Measurements from ENCODE around the gene SCD5. TPM values are rescaled to one million over a fixed set of nuclear protein-coding genes. Genes with fewer than 3 reads are reported as not detected.

Gene SCD5
- total RNA-seq, 1 experiment from 2014 or later = 11.9 TPM

DNA sequence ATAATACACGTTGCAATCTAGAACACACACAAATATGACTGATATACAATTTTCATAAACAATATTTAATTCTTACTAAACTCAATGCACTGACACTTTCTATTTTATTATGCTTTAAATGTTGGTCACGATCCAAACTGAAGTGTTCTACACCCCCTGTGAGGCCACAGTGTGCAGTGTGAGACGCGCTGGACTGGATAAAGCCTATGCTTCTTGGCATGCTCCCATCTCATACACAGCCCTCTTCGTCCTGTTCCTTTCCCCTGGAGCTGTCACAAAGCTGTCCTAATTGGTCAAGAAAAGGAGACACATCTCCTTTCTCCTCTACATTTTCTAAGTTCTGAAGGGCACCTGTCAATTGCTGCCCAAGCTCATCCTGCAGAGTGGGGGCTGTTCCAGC is 72.0 kb downstream of the SCD5 start:
- DNase-seq (ENCODE audit: low spot score) = no peak

DNA sequence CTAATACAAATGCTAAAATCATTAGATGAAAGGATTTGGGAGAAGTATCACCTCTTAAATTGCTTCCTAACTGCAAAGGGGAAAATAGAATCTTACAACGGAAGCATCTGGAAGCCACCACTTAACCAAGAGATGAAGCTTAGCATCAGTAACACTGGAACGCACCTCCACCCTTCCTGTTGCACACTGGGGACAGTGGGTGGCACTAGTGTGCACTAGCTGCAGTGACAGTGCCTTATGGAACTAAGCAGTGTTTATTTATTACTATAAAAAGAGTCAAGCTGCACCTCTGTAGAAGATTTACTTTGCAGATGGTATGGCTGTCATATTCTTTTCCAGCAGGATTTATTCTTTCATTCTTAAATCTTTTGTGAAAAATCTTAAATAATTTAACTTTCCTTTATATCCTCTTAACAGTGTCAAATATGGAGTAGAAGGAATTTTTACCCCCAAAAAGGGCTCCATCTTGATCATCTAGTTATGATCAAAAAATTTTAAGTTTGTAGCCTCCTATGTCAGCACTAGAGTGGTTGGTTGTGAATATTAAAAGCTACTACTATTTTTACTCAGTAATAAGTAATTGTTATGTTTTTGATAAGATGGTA is 76.7 kb downstream of the SCD5 start:
- peak; percentile 23 for DNase-seq (ENCODE audit: low spot score)

DNA sequence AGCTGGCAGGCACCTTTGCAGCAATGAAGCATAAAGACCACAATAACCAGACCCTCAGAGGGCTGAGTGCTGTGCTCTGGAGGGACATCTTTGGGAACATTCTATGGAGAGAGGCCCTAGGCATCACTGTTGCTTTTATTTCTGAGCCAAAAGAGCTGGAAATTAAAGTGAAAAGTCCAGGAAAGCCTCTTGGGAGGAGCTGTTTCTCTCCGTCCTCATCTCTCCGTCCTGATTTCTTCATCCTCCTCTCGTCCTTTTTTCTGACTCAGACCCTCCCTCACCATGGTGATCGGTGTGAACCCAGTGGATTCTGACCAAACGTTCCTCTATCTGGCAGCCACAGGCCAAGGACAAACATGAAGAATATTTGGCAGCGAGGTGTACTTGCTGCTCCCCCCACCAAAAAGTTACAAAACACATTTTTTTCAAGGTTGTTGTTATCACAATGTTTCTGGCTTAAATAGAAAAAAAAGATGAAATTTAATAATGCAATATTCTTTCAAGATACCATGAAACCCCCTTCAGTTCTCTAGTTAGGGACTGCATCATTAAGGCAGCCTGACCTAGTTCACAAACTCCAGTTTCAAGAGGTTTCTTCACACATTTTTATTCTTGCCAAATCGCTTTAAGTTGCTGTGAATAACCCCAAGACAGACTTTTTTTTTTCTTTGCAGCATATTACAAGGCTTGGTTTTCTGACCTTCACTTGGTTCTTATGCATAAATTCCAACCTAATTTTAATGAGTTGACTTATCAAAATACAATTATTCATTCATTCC is 80.2 kb downstream of the SCD5 start:
- no peak for DNase-seq (ENCODE audit: low spot score)

DNA sequence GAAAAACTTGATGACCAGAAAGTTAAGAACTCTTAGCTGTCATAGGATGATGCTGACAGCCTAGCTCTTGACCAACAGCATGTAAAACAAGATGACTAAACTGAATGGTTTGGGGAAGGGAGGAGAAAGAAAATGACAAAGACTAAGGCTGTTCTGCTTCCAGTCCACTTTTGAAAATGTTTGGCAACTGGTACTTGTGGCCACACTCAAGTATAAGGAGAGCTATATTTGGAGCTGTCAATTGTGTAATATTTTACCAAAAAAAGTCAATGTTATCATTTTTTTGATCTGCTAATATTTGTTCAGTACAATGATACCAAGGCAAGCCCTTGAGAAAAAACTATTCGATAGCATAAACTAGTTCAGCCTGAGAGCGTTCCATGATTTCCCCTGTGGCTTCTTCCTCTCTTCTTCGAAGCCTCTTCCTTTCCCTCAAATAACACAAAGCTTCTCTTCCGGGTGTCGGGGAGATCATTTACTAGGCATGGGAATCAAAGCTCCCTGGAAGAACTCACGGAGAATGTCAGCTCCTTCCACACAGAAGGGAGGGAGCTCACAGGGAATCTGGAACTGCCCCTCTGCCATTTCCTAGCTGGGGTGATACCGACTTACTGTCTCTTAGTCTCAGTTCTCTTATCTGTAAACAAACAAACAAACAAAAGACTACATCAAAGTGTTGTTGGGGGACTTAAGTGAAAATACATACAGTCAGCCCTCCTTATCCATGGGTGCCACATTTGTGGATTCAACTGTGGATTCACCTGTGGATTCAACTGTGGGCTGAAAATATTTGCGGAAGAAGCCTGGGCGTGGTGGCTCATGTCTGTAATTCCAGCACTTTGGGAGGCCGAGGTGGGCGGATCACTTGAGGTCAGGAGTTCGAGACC is 82.6 kb downstream of the SCD5 start:
- DNase-seq (ENCODE audit: low spot score) = no peak

DNA sequence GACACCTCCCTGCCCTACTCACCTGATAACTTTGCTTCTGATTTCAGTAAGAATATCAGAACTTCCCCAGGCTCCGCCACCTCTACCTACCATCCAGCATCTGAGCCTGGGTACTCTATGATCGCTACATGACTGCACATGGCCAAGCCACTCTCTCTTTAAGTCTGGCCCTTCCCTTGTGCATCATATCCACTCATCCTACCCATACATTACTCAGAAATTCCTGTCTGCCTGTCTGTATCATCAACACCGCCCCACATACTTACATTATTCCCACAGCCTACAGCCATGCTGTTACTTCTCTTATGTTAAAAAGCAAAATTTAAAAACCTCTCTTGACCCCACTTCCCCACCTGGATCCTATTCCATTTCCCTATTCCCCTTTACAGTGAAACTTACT is 84.7 kb downstream of the SCD5 start:
- DNase-seq (ENCODE audit: low spot score) = no peak

DNA sequence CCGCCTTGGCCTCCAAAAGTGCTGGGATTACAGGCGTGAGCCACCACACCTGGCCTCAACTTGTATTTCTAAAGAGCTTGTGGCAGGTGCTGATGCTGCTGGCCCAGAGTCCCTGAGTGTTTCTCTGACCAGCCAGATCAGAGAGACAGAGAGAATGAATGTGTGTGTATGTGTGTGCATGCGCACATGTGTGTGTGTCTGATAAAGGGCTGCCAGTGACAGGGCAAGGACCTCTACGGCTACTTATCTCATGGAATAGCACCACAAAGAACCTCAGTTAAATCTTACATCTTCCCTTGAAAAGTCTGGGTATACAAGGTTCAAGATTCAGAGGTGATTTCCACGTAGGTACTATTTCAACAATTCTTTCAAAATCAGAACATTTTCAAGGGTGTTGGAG is 86.0 kb downstream of the SCD5 start:
- no peak for DNase-seq (ENCODE audit: low spot score)

DNA sequence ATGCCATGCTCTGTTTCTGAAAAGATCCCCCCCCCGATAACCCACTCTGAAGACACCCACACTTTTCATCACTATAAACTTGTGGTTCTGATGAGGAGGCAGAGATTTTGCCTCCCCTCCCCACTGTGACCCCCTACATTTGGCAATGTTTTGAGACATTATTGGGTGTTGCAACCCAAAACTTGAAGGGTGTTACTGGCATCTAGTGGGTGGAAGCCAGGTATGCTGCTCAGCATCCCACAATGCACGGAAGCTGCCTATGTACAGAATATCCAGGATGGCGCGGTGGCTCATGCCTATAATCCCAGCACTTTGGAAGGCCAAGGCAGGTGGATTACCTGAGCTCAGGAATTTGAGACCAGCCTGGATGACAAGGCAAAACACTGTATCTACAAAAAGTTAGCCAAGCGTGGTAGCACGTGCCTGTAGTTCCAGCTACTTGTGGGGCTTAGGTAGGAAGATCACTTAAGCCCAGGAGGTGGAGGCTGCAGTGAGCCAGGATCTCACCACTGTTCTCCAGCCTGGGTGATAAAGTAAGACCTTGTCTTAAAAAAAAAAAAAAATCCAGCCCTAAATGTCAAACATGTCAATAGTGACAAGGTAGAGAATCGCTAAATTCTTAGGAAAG is 87.3 kb downstream of the SCD5 start:
- DNase-seq (ENCODE audit: low spot score) = no peak

DNA sequence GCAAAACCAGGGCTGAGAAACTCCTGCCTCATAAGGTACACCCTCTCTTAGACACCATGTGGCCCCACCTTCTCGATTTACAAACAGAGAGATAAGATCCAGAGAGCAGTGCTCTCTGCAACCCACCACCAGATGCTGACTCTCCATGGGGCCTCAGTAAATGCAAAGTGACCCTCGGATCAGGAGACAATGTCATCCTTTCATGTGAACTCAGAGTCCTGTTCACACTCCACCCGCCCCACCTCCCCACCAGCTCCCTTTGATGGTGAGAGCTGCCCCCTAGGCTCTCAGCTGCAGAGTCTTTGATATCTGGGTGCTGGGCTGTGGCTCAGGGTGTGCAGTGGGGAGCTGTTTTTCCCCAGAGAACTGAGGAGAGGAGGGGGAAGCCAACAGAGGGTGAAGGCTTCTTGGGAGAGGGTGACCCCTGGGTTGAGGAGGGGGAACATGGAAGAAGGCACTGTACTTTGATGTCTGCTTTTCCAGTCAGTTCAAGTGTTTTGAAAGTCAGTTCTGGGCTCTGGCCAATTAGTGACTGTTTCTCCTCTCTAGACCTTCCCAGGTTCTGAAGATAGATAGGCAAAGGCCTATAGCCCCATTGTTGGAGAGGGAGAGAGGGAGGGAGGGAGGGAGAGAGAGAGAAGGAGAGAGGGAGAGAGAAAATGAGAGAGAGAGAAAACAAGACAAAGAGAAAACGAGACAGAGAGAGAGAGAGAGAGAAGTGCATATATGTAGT is 88.2 kb downstream of the SCD5 start:
- no peak for DNase-seq (ENCODE audit: low spot score)

DNA sequence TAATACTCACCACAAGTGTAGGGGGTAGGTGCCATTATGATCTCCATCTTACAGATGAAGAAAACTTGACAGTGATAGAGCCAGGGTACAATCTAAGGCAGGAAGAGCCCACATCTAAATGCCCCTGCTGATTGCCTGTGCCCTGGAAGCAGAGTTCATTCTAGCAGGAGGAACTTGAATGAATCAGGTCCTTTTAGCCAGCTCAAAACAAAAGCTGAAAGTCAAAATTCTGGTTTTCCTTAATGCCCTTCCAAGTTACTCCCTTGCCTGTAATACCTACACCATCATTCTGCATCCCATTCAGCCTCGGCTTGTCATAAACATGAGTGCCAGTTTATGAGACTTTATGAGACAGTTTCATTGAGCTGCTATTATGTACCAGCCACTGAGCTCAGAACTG is 89.6 kb downstream of the SCD5 start:
- no peak for DNase-seq (ENCODE audit: low spot score)

DNA sequence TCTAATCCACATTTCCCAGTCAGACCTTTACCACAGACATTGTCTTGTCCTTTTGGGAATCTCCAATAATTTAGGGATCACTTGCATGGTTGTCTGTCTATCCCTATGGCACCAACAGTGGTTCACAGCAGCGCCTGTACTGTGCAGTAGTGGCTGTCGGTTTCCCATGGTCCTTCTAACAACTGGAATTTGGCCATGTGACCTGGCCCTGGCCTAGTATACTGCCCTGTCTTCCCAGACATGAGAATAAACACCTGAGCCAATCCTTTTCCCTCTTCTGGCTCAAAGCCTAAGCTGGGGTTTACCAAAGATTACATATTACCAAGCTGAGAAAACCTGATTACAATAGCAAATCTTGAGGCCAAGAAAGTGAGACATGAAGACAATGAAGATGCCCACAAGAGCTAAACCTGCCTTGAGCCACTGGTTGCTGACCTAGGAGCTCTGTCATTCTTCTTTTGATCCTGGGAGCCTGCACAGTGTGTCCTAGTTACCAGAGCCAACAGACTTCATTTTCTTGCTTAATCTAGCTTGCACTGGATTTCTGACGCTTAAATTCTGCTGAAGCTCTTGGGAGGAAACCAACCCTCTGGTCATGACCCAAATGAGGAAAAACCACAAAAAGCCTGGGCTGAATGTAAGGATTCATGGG is 92.1 kb downstream of the SCD5 start:
- no peak for DNase-seq (ENCODE audit: low spot score)

DNA sequence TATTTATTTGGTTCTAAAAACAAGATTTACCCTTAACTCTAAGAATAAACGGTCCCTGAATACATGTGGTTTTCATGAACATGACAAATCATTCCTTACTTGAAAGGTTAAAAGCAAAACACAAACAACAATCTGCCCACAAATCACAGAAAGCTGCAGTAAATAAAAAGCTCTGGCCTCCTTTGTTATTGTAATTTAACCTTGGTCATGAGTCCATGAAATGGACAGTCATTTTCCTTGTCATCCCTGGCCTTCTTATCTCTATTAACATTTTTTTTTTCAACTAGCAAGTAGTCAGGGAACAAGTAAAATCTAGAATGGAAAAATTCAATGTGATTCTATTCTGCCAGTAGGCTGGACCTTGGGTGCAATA is 92.7 kb downstream of the SCD5 start:
- DNase-seq (ENCODE audit: low spot score) = peak; percentile 73

DNA sequence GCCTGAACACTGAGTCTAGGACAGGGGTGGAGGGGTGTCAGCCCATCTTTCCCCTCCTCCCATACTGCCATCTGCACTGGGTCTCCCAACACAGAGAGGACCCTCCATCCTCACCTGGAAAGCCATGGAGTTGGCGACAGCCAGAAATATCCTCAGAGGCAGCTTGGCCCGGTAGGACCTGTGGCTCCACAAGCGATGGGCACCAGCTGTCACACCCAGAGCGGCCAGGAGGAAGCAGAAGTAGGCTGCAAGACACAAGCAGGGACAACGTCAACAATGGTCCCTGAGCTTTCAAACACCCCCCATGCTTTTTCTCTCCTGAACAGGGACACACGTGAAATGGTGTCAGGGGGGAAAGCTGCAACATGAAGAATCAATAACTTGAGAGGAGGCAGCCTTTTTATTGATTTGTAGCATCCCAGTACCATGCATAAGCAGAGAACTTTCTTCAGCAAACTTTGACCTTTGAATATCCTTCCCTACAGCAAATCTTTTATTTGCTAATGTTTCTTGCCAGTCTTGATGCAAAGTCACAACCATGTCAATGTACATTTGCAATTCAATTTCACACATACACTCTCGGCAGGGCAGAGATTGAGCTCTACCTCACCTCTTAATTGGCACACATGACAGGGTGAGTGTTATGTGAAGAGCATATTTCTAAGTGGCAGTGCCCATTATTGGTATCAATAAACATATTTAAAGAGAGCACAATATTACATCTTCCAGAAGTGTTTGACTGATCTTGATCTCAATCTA is 93.2 kb downstream of the SCD5 start:
- no peak for DNase-seq (ENCODE audit: low spot score)

DNA sequence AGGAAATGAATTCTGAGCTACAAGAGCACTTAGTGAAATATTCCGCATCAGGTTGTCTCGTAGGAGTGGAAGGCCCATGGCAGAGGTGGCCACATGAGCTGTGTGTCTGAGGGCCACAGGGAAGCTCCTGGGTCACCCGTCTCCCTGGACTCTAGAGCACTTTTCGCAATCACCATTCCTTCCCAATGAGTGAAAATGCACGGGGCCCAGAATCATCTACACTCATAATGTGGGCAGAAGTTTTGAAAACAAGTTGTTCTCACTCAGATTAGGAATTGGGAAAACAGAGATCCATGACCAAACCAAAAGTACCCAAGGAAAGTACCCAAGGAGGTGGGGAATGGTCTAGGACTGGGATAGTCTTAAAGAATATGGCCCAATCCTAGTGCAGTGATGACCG is 94.4 kb downstream of the SCD5 start:
- no peak for DNase-seq (ENCODE audit: low spot score)

DNA sequence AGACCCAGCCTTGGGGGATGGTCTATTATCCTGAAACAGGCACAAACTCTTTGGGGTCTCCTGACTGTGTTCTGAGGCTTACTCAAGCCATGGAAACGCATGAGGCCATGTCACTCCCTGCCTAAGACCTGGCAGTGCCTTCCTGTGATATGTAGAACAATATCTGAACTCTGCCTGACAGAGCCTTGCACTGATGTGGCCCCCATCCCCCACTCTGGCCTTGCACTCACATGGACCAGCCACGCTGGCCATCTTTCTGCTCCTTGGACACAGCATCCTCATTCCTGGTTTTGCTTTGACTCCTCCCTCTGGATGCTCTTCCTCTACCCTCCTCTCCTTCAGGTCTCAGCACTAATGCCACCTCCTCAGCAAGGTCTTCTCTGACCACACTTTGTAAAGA is 100.2 kb downstream of the SCD5 start:
- no peak for DNase-seq (ENCODE audit: low spot score)

DNA sequence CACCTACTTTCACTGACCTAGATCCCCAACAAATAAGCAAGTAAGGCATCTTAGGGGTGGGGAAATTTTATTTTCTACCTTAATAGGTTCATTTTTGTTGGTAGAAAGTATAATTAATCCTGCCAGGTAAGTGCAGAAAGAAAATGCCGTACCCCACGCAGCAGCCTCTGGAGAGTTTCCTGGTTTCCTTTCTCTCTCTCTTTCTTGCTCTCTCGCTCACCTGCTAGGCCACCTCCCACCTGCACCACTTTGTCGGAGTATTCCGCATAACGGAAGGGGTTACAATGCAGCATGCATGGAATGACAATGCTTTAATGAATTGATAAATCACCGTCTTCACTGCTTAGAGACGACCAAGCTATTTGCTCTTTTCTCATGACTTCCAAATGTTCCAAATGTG is 101.0 kb downstream of the SCD5 start:
- no peak for DNase-seq (ENCODE audit: low spot score)

DNA sequence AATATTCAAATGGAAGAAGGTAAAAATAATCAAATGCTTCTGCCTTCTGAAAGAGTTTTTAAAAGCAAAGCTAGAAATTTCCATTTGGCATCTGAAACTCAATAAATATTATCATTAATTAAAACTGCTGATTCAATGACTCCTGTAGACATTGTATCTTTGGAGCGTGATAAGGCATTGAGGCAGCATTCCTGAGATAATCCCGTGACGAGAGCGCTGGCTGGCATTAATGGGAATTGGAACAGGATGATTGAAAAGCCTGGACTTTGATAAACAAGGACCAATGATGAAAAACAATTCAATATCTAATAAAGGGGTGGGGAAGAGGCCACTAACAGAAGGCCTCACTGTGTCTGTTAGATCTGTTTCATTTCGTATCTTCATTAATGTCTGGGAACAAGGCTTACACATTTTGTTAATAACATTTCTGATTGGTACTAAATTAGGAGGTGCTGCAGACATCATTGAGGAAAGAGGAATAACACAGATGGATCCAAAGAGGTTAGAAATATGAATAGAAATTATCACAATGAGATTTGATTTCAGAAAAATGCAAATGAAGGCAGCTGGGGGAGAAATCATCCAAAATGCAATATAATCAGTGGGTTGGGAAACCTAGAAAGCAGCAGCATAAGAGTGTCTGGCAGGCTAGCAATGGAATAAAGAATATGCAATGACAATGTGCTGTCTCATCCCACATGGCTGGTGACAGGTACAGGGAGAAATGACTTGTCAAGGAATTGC is 102.3 kb downstream of the SCD5 start:
- no peak for DNase-seq (ENCODE audit: low spot score)

DNA sequence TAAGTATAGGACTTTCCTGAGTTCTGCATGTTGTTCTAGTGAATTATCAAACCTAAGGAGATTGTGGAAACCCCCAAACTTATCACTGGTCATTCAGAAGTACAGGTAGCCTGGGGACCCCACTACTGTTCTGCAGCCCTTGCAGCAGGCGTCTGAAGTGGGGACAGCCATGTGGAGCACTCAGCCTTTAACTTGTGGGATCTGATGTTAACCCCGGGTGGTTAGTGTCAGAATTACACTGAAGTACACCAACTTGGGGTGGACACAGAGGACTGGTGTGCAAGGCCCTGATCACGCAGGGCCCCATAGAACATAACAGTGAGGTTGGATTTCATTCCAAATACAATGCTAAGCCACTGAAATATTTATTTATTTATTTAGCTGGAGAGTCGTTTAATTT is 103.7 kb downstream of the SCD5 start:
- no peak for DNase-seq (ENCODE audit: low spot score)

DNA sequence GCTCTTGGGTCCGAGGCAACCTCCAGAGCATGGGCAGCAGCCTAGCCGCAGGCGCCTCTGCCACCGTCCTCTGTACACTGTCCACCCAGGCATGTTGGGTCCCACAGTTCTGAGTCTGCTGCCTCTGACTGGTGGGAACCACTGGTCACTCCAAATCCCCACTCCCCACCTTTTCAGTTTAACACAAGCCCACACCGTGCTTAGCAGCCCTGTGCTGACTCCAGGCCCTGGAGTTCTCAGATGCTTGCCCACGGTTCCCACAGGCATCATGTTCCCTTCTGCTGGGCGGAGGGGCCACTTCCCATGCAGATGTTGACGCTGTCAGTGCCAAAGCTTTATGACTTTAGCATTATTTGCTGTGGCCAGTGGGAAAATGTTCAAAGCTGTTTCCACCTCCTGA is 104.5 kb downstream of the SCD5 start:
- DNase-seq (ENCODE audit: low spot score) = no peak

DNA sequence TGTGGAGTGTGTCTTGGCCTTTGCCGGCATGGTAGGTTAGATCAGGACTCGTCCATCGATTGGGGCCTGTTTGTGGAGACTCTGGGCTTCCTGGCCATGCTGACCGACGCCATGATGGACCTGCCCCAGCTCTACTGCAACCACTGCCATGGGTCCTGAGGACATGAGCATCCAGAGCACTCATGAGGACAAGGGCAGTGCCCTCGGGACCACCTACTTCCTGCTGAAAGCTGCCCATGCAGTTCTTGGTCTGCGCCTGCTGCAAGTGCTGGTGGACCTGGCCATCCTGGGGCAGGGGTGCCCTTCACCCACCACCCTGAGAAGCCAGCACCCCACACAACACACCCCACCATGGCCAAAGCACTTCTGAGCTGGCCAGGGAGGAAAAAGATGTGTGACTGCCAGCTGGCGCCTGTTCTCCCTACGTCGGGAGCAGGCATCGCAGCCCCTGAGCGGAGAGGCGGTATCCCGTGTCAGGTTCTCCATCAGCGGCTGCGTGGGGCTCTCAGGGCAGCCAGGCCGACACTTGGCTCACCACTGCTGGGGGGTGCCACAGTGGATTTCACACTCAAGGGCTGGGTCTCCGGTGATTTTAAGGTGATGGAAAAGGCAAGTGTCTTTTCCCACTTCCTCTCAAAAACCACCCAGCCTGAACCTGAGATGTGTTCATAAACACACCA is 106.4 kb downstream of the SCD5 start:
- DNase-seq (ENCODE audit: low spot score) = no peak

Measured in A172 (cell line).